HEK293 (cell line): Measurements from ENCODE around the gene CNOT6L.
A peak's percentile ranks its signal among the peaks of the same experiment; 100 is the strongest.

Source experiments
- CTCF ChIA-PET: fragments of 350-600 bp; formaldehyde crosslinking; extraction: SDS; loops from one replicate; lab custom pipeline; 2021; ENCODE audit warnings: antibody characterized with exemption; lab: Yijun Ruan, JAX
- POLR2A ChIA-PET: fragments of 300-600 bp; formaldehyde crosslinking; extraction: SDS; loops from one replicate; lab custom pipeline; 2020; ENCODE audit warnings: antibody characterized with exemption, inconsistent platforms; lab: Yijun Ruan, JAX
- H3K27ac ChIP-seq: fragments of 200-500 bp; sonication (Bioruptor generic); 2 replicates; pipeline ENCODE4 v1.5.1; 2014; ENCODE audit warnings: low read depth, low read length, control low read depth, inconsistent platforms; ENCODE audit errors: extremely low read depth
- H3K36me3 ChIP-seq, 2 experiments: fragments of 200-500 bp in 1 of 2; sonication (Bioruptor generic) in 1 of 2; 1 replicate in 1 of 2; 2 replicates in 1 of 2; pipeline ENCODE4 v1.5.1; 2014 to 2017; ENCODE audit warnings: inconsistent platforms in 2 of 2, low read length in 2 of 2; ENCODE audit not compliant: control insufficient read depth in 2 of 2, insufficient read depth in 1 of 2
- H3K4me1 ChIP-seq: fragments of 200-500 bp; sonication (Bioruptor generic); 2 replicates; pipeline ENCODE4 v1.5.1; 2014; ENCODE audit warnings: mild to moderate bottlenecking, low read length, inconsistent platforms; ENCODE audit not compliant: control insufficient read depth, insufficient read depth
- H3K4me3 ChIP-seq: 2 replicates; pipeline ENCODE4 v1.5.1; 2011; ENCODE audit warnings: low read depth, mild to moderate bottlenecking, control low read depth, low read length, moderate library complexity
- H3K9me3 ChIP-seq: fragments of 200-500 bp; sonication (Bioruptor generic); 2 replicates; pipeline ENCODE4 v1.5.1; 2014; ENCODE audit warnings: low read depth, low read length, inconsistent platforms; ENCODE audit not compliant: control insufficient read depth, insufficient read depth
- EGR2 ChIP-seq: fragments of 450-650 bp; formaldehyde crosslinking; IDR thresholded peaks from 2 replicates; pipeline ENCODE4 v1.5.1; 2016; ENCODE audit warnings: low read depth, missing biosample characterization, missing genetic modification characterization
- OSR2 ChIP-seq: fragments of 450-650 bp; formaldehyde crosslinking; IDR thresholded peaks from 2 replicates; pipeline ENCODE4 v1.5.1; 2016; ENCODE audit warnings: missing biosample characterization, missing genetic modification characterization
- YY2 ChIP-seq: fragments of 450-650 bp; formaldehyde crosslinking; IDR thresholded peaks from 2 replicates; pipeline ENCODE4 v1.5.1; 2016; ENCODE audit warnings: missing biosample characterization, missing genetic modification characterization
- ZBTB1 ChIP-seq: fragments of 450-650 bp; formaldehyde crosslinking; IDR thresholded peaks from 2 replicates; pipeline ENCODE4 v1.5.1; 2016; ENCODE audit warnings: missing biosample characterization, missing genetic modification characterization
- ZBTB21 ChIP-seq: fragments of 450-650 bp; formaldehyde crosslinking; IDR thresholded peaks from 2 replicates; pipeline ENCODE4 v1.5.1; 2017; ENCODE audit warnings: missing biosample characterization, missing genetic modification characterization
- ZBTB7A ChIP-seq: fragments of 450-650 bp; formaldehyde crosslinking; IDR thresholded peaks from 2 replicates; pipeline ENCODE4 v1.5.1; 2016; ENCODE audit warnings: low read depth, missing biosample characterization, missing genetic modification characterization
- ZFP37 ChIP-seq: fragments of 450-650 bp; formaldehyde crosslinking; IDR thresholded peaks from 2 replicates; pipeline ENCODE4 v1.5.1; 2016; ENCODE audit warnings: missing biosample characterization, missing genetic modification characterization
- ZFP69B ChIP-seq: fragments of 450-650 bp; formaldehyde crosslinking; IDR thresholded peaks from 2 replicates; pipeline ENCODE4 v1.5.1; 2016; ENCODE audit warnings: missing biosample characterization, missing genetic modification characterization
- ZNF221 ChIP-seq: fragments of 450-650 bp; formaldehyde crosslinking; IDR thresholded peaks from 2 replicates; pipeline ENCODE4 v1.5.1; 2017; ENCODE audit warnings: missing biosample characterization, missing genetic modification characterization, borderline replicate concordance
- ZNF404 ChIP-seq: fragments of 450-650 bp; formaldehyde crosslinking; IDR thresholded peaks from 2 replicates; pipeline ENCODE4 v1.5.1; 2017; ENCODE audit warnings: missing biosample characterization, missing genetic modification characterization
- ZNF473 ChIP-seq: fragments of 450-650 bp; formaldehyde crosslinking; IDR thresholded peaks from 2 replicates; pipeline ENCODE4 v1.5.1; 2017; ENCODE audit warnings: missing biosample characterization, missing genetic modification characterization
- ZNF521 ChIP-seq: fragments of 450-650 bp; formaldehyde crosslinking; IDR thresholded peaks from 2 replicates; pipeline ENCODE4 v1.5.1; 2017; ENCODE audit warnings: missing biosample characterization, mild to moderate bottlenecking, missing genetic modification characterization
- ZNF530 ChIP-seq: fragments of 450-650 bp; formaldehyde crosslinking; IDR thresholded peaks from 2 replicates; pipeline ENCODE4 v1.5.1; 2016; ENCODE audit warnings: low read depth, missing biosample characterization, missing genetic modification characterization
- ZNF549 ChIP-seq: fragments of 450-650 bp; IDR thresholded peaks from 2 replicates; pipeline ENCODE4 v1.5.1; 2018; ENCODE audit warnings: missing biosample characterization, missing genetic modification characterization, mild to moderate bottlenecking, inconsistent platforms, moderate library complexity
- ZNF585B ChIP-seq: fragments of 450-650 bp; formaldehyde crosslinking; IDR thresholded peaks from 2 replicates; pipeline ENCODE4 v1.5.1; 2016; ENCODE audit warnings: missing biosample characterization, missing genetic modification characterization
- ZNF76 ChIP-seq: fragments of 450-650 bp; formaldehyde crosslinking; IDR thresholded peaks from 2 replicates; pipeline ENCODE4; 2016; ENCODE audit warnings: low read depth, missing biosample characterization, missing genetic modification characterization, borderline replicate concordance
- ZNF776 ChIP-seq: fragments of 450-650 bp; formaldehyde crosslinking; IDR thresholded peaks from 2 replicates; pipeline ENCODE4 v1.5.0; 2017; ENCODE audit warnings: missing biosample characterization, missing genetic modification characterization, borderline replicate concordance
- ZNF830 ChIP-seq: fragments of 450-650 bp; IDR thresholded peaks from 2 replicates; pipeline ENCODE4 v1.5.0; 2018; ENCODE audit warnings: missing biosample characterization, missing genetic modification characterization, low read depth, mild to moderate bottlenecking, moderate library complexity
- TF ChIP-seq, protein P1 (sequence below): fragments of 450-650 bp; formaldehyde crosslinking; IDR thresholded peaks from 2 replicates; pipeline ENCODE4 v1.5.1; 2016; ENCODE audit warnings: missing biosample characterization, missing genetic modification characterization
- TF ChIP-seq, protein P2 (sequence below): fragments of 450-650 bp; formaldehyde crosslinking; IDR thresholded peaks from 2 replicates; pipeline ENCODE4 v1.5.1; 2017; ENCODE audit warnings: missing biosample characterization, missing genetic modification characterization
- TF ChIP-seq, protein P3 (sequence below): fragments of 450-650 bp; formaldehyde crosslinking; IDR thresholded peaks from 2 replicates; pipeline ENCODE4 v1.5.1; 2016; ENCODE audit warnings: missing biosample characterization, missing genetic modification characterization, borderline replicate concordance

Gene CNOT6L

DNA sequence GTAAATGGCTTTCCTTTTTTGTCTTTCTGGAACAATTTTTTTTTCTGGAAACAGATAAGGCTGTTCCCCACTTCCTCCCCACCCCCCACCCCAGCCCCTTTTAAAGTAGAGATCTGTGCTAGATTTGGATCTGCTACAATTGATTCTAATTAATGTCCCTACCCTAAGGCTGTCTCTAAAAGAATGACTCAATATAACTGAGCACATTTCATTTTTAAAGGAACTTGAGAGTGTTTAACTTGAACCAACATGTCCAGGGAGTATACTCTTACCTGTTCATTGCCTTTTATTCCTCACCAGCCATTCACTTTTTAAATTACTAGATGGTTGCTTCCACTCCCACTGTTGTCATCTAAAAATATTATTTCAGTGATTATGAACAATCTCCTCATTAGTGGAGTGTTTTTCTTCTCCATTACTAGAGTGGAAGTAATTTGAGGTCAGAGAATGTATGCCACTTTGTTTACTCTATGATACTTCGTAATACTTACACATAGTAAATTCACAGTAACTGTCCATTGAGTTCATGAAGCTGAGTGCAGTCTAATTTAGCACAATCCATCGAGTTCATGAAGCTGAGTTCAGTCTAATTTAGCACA is 14.1 kb upstream of the CNOT6L start (continued):
- TF ChIP-seq, protein P1, sequence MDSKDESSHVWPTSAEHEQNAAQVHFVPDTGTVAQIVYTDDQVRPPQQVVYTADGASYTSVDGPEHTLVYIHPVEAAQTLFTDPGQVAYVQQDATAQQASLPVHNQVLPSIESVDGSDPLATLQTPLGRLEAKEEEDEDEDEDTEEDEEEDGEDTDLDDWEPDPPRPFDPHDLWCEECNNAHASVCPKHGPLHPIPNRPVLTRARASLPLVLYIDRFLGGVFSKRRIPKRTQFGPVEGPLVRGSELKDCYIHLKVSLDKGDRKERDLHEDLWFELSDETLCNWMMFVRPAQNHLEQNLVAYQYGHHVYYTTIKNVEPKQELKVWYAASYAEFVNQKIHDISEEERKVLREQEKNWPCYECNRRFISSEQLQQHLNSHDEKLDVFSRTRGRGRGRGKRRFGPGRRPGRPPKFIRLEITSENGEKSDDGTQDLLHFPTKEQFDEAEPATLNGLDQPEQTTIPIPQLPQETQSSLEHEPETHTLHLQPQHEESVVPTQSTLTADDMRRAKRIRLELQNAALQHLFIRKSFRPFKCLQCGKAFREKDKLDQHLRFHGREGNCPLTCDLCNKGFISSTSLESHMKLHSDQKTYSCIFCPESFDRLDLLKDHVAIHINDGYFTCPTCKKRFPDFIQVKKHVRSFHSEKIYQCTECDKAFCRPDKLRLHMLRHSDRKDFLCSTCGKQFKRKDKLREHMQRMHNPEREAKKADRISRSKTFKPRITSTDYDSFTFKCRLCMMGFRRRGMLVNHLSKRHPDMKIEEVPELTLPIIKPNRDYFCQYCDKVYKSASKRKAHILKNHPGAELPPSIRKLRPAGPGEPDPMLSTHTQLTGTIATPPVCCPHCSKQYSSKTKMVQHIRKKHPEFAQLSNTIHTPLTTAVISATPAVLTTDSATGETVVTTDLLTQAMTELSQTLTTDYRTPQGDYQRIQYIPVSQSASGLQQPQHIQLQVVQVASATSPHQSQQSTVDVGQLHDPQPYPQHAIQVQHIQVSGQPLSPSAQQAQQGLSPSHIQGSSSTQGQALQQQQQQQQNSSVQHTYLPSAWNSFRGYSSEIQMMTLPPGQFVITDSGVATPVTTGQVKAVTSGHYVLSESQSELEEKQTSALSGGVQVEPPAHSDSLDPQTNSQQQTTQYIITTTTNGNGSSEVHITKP (tag by site-specific recombination), result peak; percentile 43; the same call in 1 of the 2 replicates
- peak; percentile 94 for TF ChIP-seq OSR2 (tag by site-specific recombination)
- TF ChIP-seq, protein P2, sequence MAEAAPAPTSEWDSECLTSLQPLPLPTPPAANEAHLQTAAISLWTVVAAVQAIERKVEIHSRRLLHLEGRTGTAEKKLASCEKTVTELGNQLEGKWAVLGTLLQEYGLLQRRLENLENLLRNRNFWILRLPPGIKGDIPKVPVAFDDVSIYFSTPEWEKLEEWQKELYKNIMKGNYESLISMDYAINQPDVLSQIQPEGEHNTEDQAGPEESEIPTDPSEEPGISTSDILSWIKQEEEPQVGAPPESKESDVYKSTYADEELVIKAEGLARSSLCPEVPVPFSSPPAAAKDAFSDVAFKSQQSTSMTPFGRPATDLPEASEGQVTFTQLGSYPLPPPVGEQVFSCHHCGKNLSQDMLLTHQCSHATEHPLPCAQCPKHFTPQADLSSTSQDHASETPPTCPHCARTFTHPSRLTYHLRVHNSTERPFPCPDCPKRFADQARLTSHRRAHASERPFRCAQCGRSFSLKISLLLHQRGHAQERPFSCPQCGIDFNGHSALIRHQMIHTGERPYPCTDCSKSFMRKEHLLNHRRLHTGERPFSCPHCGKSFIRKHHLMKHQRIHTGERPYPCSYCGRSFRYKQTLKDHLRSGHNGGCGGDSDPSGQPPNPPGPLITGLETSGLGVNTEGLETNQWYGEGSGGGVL (tag by site-specific recombination), result no peak
- TF ChIP-seq ZFP69B (tag by site-specific recombination), result no peak
- TF ChIP-seq, all 188 proteins: peak for 11

DNA sequence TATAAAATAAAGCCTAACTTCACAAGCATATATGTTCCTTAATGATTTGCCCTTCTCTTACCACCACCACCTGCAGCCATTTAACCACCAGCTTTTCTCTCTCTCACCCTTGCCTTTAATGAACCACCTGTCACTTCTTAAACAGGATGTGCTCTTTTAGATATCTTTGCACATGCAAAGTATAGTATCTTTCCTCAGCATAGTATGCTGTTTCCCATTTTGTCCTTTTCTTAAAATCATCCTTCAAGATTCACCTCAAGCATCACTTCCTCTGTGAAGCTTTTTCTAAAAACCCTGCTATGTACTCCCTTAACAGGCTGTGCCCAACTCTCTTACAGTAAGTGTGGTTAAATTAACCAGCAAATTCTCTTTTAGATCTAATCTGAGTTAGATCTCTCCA is 8.2 kb upstream of the CNOT6L start:
- CTCF ChIA-PET, result no interaction called here
- TF ChIP-seq ZNF585B (no peak), ZBTB7A (tag by site-specific recombination) (no peak), YY2 (tag by site-specific recombination) (no peak), ZNF830 (no peak), ZBTB21 (tag by site-specific recombination) (no peak), EGR2 (tag by site-specific recombination) (no peak), ZNF473 (tag by site-specific recombination) (no peak), ZNF221 (tag by site-specific recombination) (no peak), ZNF404 (no peak), ZNF521 (tag by site-specific recombination) (no peak), ZNF549 (no peak), ZNF776 (tag by site-specific recombination) (no peak), ZFP37 (tag by site-specific recombination) (no peak), ZFP69B (tag by site-specific recombination) (no peak)
- POLR2A ChIA-PET, result no interaction called here

DNA sequence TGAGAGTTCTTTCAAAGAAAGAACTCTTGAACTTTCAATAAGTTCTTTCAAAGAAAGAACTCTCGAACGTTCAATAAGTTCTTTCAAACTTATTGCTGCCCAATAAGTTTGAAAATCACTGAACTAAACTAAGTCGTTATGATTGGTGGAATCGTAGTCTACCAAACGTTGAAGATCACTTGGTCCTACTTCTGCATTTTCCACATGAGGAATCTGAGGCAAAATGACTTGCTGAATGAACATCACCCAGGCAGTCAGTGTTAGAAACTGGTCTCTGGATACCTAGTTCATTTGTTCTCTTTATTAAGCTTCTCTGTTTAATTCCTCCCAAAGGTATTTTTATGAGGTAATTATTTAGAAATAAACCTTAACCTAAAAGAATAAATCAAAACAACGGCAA is 7.1 kb upstream of the CNOT6L start:
- H3K36me3 ChIP-seq, result no peaks in the 10 kb centered on the region
- CTCF ChIA-PET, result no interaction called here
- no peak for TF ChIP-seq ZNF76 (tag by site-specific recombination)
- TF ChIP-seq, protein P3, sequence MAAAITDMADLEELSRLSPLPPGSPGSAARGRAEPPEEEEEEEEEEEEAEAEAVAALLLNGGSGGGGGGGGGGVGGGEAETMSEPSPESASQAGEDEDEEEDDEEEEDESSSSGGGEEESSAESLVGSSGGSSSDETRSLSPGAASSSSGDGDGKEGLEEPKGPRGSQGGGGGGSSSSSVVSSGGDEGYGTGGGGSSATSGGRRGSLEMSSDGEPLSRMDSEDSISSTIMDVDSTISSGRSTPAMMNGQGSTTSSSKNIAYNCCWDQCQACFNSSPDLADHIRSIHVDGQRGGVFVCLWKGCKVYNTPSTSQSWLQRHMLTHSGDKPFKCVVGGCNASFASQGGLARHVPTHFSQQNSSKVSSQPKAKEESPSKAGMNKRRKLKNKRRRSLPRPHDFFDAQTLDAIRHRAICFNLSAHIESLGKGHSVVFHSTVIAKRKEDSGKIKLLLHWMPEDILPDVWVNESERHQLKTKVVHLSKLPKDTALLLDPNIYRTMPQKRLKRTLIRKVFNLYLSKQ, result no peak
- TF ChIP-seq ZBTB1 (tag by site-specific recombination), result no peak
- TF ChIP-seq ZNF530 (tag by site-specific recombination), result no peak
- H3K4me1 ChIP-seq, result no peaks in the 10 kb centered on the region
- no peak overlapping the region for H3K27ac ChIP-seq
- POLR2A ChIA-PET, result no interaction called here
- H3K4me3 ChIP-seq, result no peak overlapping the region
- H3K9me3 ChIP-seq, result no peaks in the 10 kb centered on the region

More for the DNA sequence above, 8.2 kb upstream of the CNOT6L start:
- Histone ChIP-seq H3K9me3 (no peaks in the 10 kb centered on the region), H3K27ac (no peak overlapping the region), H3K36me3 (no peaks in the 10 kb centered on the region), H3K4me1 (no peaks in the 10 kb centered on the region), H3K4me3 (no peak overlapping the region)
